HCT116 (cell line): ENCODE data around the gene PDE8A.

Experiments
- CEBPB ChIP-seq: IDR thresholded peaks from 2 replicates; pipeline ENCODE4 v1.6.1; 2012; ENCODE audit warnings: low read depth
- MAX ChIP-seq: IDR thresholded peaks from 2 replicates; pipeline ENCODE4 v1.6.1; 2012
- POLR2A ChIP-seq: IDR thresholded peaks from 2 replicates; pipeline ENCODE4 v1.7.0; 2011; ENCODE audit warnings: borderline replicate concordance; ENCODE audit not compliant: insufficient read depth, insufficient read length; ENCODE audit errors: extremely low read depth
- POLR2AphosphoS5 ChIP-seq: IDR thresholded peaks from 2 replicates; pipeline ENCODE4 v1.6.1; 2011; ENCODE audit warnings: mild to moderate bottlenecking, low read depth, low read length, moderate library complexity
- ZNF274 ChIP-seq: fragments of 200-500 bp; sonication (Bioruptor generic); IDR thresholded peaks from 2 replicates; pipeline ENCODE4 v1.6.1; 2014; ENCODE audit warnings: mild to moderate bottlenecking, low read depth, low read length, inconsistent platforms
- TF ChIP-seq, protein P1 (sequence below), 3 experiments: fragments of 200-600 bp in 1 of 3; sonication (generic) in 1 of 3; IDR thresholded peaks in 2 of 3; conservative IDR thresholded peaks in 1 of 3; 2 replicates each; pipeline ENCODE4 v1.5.1; 2012 to 2017; ENCODE audit warnings: low read depth in 2 of 3, low read length in 2 of 3, antibody characterized with exemption in 1 of 3, borderline replicate concordance in 1 of 3, control low read depth in 1 of 3, mild to moderate bottlenecking in 1 of 3, mixed read lengths in 1 of 3, mixed run types in 1 of 3, moderate library complexity in 1 of 3; ENCODE audit not compliant: insufficient read depth in 1 of 3

GRCh38 chr15:85118173-85118572 is 136.5 kb downstream of the PDE8A start:
- TF ChIP-seq, protein P1, sequence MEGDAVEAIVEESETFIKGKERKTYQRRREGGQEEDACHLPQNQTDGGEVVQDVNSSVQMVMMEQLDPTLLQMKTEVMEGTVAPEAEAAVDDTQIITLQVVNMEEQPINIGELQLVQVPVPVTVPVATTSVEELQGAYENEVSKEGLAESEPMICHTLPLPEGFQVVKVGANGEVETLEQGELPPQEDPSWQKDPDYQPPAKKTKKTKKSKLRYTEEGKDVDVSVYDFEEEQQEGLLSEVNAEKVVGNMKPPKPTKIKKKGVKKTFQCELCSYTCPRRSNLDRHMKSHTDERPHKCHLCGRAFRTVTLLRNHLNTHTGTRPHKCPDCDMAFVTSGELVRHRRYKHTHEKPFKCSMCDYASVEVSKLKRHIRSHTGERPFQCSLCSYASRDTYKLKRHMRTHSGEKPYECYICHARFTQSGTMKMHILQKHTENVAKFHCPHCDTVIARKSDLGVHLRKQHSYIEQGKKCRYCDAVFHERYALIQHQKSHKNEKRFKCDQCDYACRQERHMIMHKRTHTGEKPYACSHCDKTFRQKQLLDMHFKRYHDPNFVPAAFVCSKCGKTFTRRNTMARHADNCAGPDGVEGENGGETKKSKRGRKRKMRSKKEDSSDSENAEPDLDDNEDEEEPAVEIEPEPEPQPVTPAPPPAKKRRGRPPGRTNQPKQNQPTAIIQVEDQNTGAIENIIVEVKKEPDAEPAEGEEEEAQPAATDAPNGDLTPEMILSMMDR (IDR thresholded peaks at IDR 0.05 in 2 of 3, conservative IDR thresholded peaks at IDR 0.05 in 1 of 3; ENCODE audit: borderline replicate concordance in 1 of 3, insufficient read depth in 1 of 3, low read depth in 2 of 3, low read length in 2 of 3): no peak
- no peak for TF ChIP-seq ZNF274
- no peak for TF ChIP-seq MAX
- no peak for TF ChIP-seq POLR2A
- TF ChIP-seq CEBPB: no peak
- TF ChIP-seq POLR2AphosphoS5: no peak
